ENCODE results near the gene TBC1D2B. TPM values are rescaled to one million over a fixed set of nuclear protein-coding genes. Genes with fewer than 3 reads are reported as not detected.
A peak's percentile ranks its signal among the peaks of the same experiment; 100 is the strongest.

The TBC1D2B gene
- total RNA-seq, 6 donors from 2014 or later: 31.5 to 103 (median 64.2) TPM

DNA sequence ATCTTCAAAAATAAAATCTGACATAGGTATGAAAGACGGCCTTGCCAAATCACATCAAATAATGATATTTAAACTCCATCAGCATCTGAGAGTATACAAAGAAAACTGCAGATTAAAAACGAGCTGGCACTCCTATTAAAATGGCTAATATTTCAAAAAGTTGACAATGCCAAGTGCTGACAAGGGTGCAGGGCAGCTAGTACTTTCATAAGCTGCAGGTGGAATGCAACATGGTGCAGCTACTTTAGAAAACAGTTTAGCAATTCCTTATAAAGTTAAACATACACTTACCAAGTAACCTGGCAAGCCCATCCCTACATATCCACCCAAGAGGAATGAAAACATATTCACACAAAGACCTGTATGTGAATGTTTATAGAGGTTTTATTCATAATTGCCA is 23.0 kb downstream of the TBC1D2B start:
- peaks cover 81 to 99% (median 84%) of the 10 kb centered on the region in 4 donors for H3K4me1 ChIP-seq
- DNase-seq: no peak
- WGBS, 2 donors: 69 to 84% methylated on average over 2 of the region's 2 CpGs
- no peaks in the 10 kb centered on the region for H3K27me3 ChIP-seq
- TF ChIP-seq POLR2A (IDR thresholded peaks at IDR 0.05) (no peak), POLR2AphosphoS5 (IDR thresholded peaks at IDR 0.05) (no peak), EP300 (IDR thresholded peaks at IDR 0.05) (no peak)
- TF ChIP-seq, protein P1, sequence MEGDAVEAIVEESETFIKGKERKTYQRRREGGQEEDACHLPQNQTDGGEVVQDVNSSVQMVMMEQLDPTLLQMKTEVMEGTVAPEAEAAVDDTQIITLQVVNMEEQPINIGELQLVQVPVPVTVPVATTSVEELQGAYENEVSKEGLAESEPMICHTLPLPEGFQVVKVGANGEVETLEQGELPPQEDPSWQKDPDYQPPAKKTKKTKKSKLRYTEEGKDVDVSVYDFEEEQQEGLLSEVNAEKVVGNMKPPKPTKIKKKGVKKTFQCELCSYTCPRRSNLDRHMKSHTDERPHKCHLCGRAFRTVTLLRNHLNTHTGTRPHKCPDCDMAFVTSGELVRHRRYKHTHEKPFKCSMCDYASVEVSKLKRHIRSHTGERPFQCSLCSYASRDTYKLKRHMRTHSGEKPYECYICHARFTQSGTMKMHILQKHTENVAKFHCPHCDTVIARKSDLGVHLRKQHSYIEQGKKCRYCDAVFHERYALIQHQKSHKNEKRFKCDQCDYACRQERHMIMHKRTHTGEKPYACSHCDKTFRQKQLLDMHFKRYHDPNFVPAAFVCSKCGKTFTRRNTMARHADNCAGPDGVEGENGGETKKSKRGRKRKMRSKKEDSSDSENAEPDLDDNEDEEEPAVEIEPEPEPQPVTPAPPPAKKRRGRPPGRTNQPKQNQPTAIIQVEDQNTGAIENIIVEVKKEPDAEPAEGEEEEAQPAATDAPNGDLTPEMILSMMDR (IDR thresholded peaks at IDR 0.05): no peak
- H3K36me3 ChIP-seq: peaks cover 0 to 10% (median 4%) of the 10 kb centered on the region in 4 donors
- no peaks in the 10 kb centered on the region for H3K9me3 ChIP-seq
- ATAC-seq (ENCODE audit: low FRiP score in 2 of 2): no peak
- no peak overlapping the region for H3K4me3 ChIP-seq
- peak overlapping the region in 1 of 4 donors; percentile 12 for H3K27ac ChIP-seq

DNA sequence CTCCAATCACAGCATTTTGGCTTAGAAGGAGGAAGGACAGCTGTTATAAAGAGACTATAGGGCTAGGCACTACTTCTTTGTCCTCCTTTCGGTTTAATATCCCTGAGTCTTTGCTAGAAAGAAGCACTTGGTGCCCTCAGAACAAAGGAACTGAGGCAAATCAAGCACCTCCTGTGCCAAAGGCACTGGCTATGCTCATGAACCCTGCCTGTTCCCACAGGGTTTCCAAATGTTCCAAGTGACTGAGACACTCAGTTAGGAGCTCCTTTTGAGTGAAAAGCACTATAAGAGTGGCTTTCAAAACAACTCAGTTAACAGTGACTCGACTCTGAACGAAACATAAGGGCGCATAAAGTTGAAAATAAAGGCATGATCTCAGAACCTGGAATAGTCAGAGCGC is 25.0 kb downstream of the TBC1D2B start:
- ATAC-seq (ENCODE audit: low FRiP score in 2 of 2) (no peak), DNase-seq (no peak)
- Histone ChIP-seq H3K4me1 (peaks cover 83 to 98% (median 84%) of the 10 kb centered on the region in 4 donors), H3K27me3 (no peaks in the 10 kb centered on the region), H3K27ac (peak overlapping the region; percentile 25 to 78 (median 62)), H3K9me3 (no peaks in the 10 kb centered on the region), H3K4me3 (no peak overlapping the region), H3K36me3 (peaks cover 0 to 10% (median 4%) of the 10 kb centered on the region in 4 donors)
- TF ChIP-seq, protein P1 (IDR thresholded peaks at IDR 0.05): no peak
- TF ChIP-seq EP300 (IDR thresholded peaks at IDR 0.05) (no peak), POLR2A (IDR thresholded peaks at IDR 0.05) (no peak), POLR2AphosphoS5 (IDR thresholded peaks at IDR 0.05) (no peak)
- WGBS, 2 donors: 79 to 83% methylated on average over 5 of the region's 5 CpGs

DNA sequence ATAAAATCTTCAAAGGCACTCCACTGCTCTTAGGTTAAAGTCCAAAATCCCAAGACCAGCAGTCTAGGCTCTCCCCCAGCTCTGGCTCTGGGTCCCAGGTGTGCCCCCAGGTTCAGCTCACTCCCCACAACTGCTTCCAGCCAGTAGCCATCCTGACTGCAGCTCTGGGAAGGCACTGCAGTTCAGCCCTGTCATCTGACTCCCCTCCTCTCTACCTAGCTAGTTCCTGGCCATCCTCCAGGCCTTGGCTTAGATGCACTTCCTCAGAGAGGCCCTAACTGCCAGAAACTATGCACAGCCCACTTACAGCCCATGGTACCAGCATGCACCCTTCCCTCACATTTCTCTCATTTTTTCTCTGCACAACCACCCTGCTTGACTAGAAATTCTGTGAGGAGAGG is 25.5 kb downstream of the TBC1D2B start:
- no peaks in the 10 kb centered on the region for H3K27me3 ChIP-seq
- no peaks in the 10 kb centered on the region for H3K9me3 ChIP-seq
- H3K27ac ChIP-seq: peak overlapping the region; percentile 25 to 78 (median 62)
- TF ChIP-seq POLR2A (IDR thresholded peaks at IDR 0.05): no peak
- no peak for TF ChIP-seq EP300 (IDR thresholded peaks at IDR 0.05)
- TF ChIP-seq, protein P1 (IDR thresholded peaks at IDR 0.05): no peak
- no peak for TF ChIP-seq POLR2AphosphoS5 (IDR thresholded peaks at IDR 0.05)
- peaks cover 83 to 98% (median 84%) of the 10 kb centered on the region in 4 donors for H3K4me1 ChIP-seq
- no peak for ATAC-seq (ENCODE audit: low FRiP score in 2 of 2)
- H3K4me3 ChIP-seq: no peak overlapping the region
- H3K36me3 ChIP-seq: peaks cover 0 to 10% (median 4%) of the 10 kb centered on the region in 4 donors
- DNase-seq: peak in 1 of 2 donors; percentile 68

DNA sequence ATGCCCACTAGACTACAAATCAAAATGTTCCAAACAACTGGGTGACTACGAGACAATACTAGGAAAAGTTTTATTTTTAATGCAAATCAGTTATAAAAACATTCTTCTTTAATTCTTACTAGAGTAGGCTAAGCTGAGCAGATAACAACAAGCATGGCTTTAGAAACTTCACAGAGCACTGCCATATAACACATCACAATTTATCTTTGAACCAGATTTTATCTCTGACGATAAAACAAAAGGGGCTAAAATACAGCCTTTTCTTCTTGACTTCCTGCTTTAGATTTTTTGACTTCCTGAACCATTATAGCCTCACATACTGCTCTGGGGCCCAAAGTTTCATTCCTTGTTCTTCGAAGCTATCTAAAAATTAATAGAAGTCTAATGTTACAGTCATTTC is 25.9 kb downstream of the TBC1D2B start:
- WGBS, 2 donors: 40 to 49% methylated on average over 3 of the region's 3 CpGs
- H3K4me3 ChIP-seq: no peak overlapping the region
- H3K27ac ChIP-seq: peak overlapping the region; percentile 25 to 78 (median 62)
- no peak for TF ChIP-seq POLR2AphosphoS5 (IDR thresholded peaks at IDR 0.05)
- TF ChIP-seq EP300 (IDR thresholded peaks at IDR 0.05): no peak
- no peak for TF ChIP-seq POLR2A (IDR thresholded peaks at IDR 0.05)
- TF ChIP-seq, protein P1 (IDR thresholded peaks at IDR 0.05): no peak
- no peaks in the 10 kb centered on the region for H3K27me3 ChIP-seq
- no peak for DNase-seq
- H3K36me3 ChIP-seq: peaks cover 0 to 10% (median 4%) of the 10 kb centered on the region in 4 donors
- no peak for ATAC-seq (ENCODE audit: low FRiP score in 2 of 2)
- H3K9me3 ChIP-seq: no peaks in the 10 kb centered on the region
- peaks cover 83 to 98% (median 84%) of the 10 kb centered on the region in 4 donors for H3K4me1 ChIP-seq

DNA sequence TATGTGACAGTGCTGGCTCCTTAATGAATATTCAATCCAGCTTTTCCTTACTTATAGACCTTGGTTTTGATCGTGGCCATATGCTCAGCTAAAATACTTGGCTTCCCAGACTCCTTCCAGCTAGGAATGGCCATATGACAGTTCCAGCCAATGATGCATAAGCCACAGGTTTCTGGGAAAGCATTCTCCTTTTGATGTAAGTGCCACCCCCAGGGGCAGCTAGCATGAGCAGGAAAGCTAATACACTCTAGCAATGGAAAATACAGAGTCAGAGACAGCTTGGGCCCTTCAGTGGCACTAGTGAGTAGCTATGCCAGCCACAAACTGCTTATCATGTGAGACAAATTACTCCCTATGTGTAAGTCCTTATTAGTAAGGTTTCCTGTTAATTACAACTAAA is 26.7 kb downstream of the TBC1D2B start:
- DNase-seq (no peak), ATAC-seq (ENCODE audit: low FRiP score in 2 of 2) (no peak)
- Histone ChIP-seq H3K27me3 (no peaks in the 10 kb centered on the region), H3K27ac (peak overlapping the region; percentile 8 to 78 (median 41)), H3K9me3 (no peaks in the 10 kb centered on the region), H3K36me3 (peaks cover 0 to 10% (median 4%) of the 10 kb centered on the region in 4 donors), H3K4me1 (peaks cover 80 to 98% (median 83%) of the 10 kb centered on the region in 4 donors), H3K4me3 (no peak overlapping the region)
- WGBS, 2 donors: 67 to 82% methylated on average over 1 of the region's 1 CpG
- TF ChIP-seq POLR2A (IDR thresholded peaks at IDR 0.05) (no peak), POLR2AphosphoS5 (IDR thresholded peaks at IDR 0.05) (no peak), EP300 (IDR thresholded peaks at IDR 0.05) (no peak)
- TF ChIP-seq, protein P1 (IDR thresholded peaks at IDR 0.05): no peak

Data from upper lobe of left lung (tissue), 6 donors.